HG03342 (cell line): ENCODE data around the gene MAN2B1.
"Not testable (repeated sequence)": the region's sequence is repeated elsewhere in the genome, so short reads cannot be mapped to it uniquely, and the experiment has no call there.

Experiments
- ATAC-seq: cut with Tn5 transposase; IDR thresholded peaks from one replicate; pipeline ENCODE4 v1.9.1; 2021; ENCODE audit warnings: mild to moderate bottlenecking, moderate library complexity; ENCODE audit not compliant: unreplicated experiment

The MAN2B1 gene

GRCh38 chr19:12666265-12667048 lies at the start of gene MAN2B1, which contains the start of gene WDR83:
Gene MAN2B1 (minus strand): TSS chr19:12666742. CDS start chr19:12666701, 41 bp downstream.
Gene WDR83 (plus strand): TSS chr19:12666807. CDS start chr19:12669791, 2,984 bp downstream.
- ATAC-seq = peak; percentile 39

GRCh38 chr19:12715929-12716328 lies 49.4 kb upstream of the MAN2B1 start:
- ATAC-seq = no peak

GRCh38 chr19:12715102-12715501 lies 48.6 kb upstream of the MAN2B1 start:
- no peak for ATAC-seq

- ATAC-seq = not testable (repeated sequence)
Observed at GRCh38 chr19:12713304-12713703, 46.8 kb upstream of the MAN2B1 start.

GRCh38 chr19:12712077-12712476 lies 45.5 kb upstream of the MAN2B1 start:
- ATAC-seq = not testable (repeated sequence)

- ATAC-seq = no peak
Observed at GRCh38 chr19:12711187-12711586, 44.6 kb upstream of the MAN2B1 start.

- ATAC-seq = no peak
Observed at GRCh38 chr19:12708641-12709040, 42.1 kb upstream of the MAN2B1 start.

GRCh38 chr19:12706332-12706718 lies 39.8 kb upstream of the MAN2B1 start:
- no peak for ATAC-seq

GRCh38 chr19:12705654-12706331 lies 39.3 kb upstream of the MAN2B1 start:
- no peak for ATAC-seq

- ATAC-seq = no peak
Observed at GRCh38 chr19:12705169-12705568, 38.6 kb upstream of the MAN2B1 start.

- no peak for ATAC-seq
Observed at GRCh38 chr19:12703046-12703445, 36.5 kb upstream of the MAN2B1 start.

GRCh38 chr19:12701596-12702282 lies 35.2 kb upstream of the MAN2B1 start:
- ATAC-seq = no peak

- ATAC-seq = no peak
Observed at GRCh38 chr19:12698138-12698537, 31.6 kb upstream of the MAN2B1 start.

GRCh38 chr19:12697425-12697824 lies 30.9 kb upstream of the MAN2B1 start:
- ATAC-seq = not testable (repeated sequence)

- ATAC-seq = peak; percentile 72
Observed at GRCh38 chr19:12696366-12697335, 30.1 kb upstream of the MAN2B1 start, which contains the start of gene FBXW9. Gene FBXW9 (minus strand): TSS chr19:12696631. CDS start chr19:12696581, 50 bp downstream.

GRCh38 chr19:12695997-12696365 lies 29.4 kb upstream of the MAN2B1 start:
- peak; percentile 22 for ATAC-seq

GRCh38 chr19:12695514-12695913 lies 29.0 kb upstream of the MAN2B1 start:
- no peak for ATAC-seq

GRCh38 chr19:12695096-12695495 lies 28.6 kb upstream of the MAN2B1 start:
- no peak for ATAC-seq

- ATAC-seq = no peak
Observed at GRCh38 chr19:12694641-12695040, 28.1 kb upstream of the MAN2B1 start.

GRCh38 chr19:12692960-12693359 lies 26.4 kb upstream of the MAN2B1 start:
- ATAC-seq = no peak
